Liver (tissue), 3 donors: Measurements from ENCODE around the gene GZMM.

Experiments
- EGR1 ChIP-seq, 2 donors: IDR thresholded peaks; 2 replicates each; pipeline ENCODE4 v1.6.1; 2016 to 2018; ENCODE audit warnings: antibody characterized with exemption in 2 of 2, low read depth in 2 of 2
- JUND ChIP-seq, 2 donors: IDR thresholded peaks; 2 replicates each; pipeline ENCODE4 v1.6.1; 2016; ENCODE audit warnings: antibody characterized with exemption in 2 of 2
- NR2F2 ChIP-seq: IDR thresholded peaks from 2 replicates; pipeline ENCODE4 v1.6.1; 2016; ENCODE audit warnings: antibody characterized with exemption
- RAD21 ChIP-seq, 2 donors: IDR thresholded peaks; 2 replicates each; pipeline ENCODE4 v1.6.1; 2016; ENCODE audit warnings: antibody characterized with exemption in 2 of 2, mild to moderate bottlenecking in 2 of 2
- TAF1 ChIP-seq: conservative IDR thresholded peaks from 2 replicates; pipeline ENCODE4 v1.6.1; 2016; ENCODE audit warnings: antibody characterized with exemption, mild to moderate bottlenecking
- YY1 ChIP-seq: IDR thresholded peaks from 2 replicates; pipeline ENCODE4 v1.6.1; 2016; ENCODE audit warnings: antibody characterized with exemption, mild to moderate bottlenecking
- TF ChIP-seq, protein P1 (sequence below): IDR thresholded peaks from 2 replicates; pipeline ENCODE4 v1.6.1; 2016; ENCODE audit warnings: antibody characterized with exemption
- TF ChIP-seq, protein P2 (sequence below): fragments of 150-350 bp; IDR thresholded peaks from 2 replicates; pipeline ENCODE4 v1.5.1; 2017; ENCODE audit warnings: improper control_type of control experiment, low read depth, low read length; ENCODE audit not compliant: missing input control
- TF ChIP-seq, protein P3 (sequence below): IDR thresholded peaks from 2 replicates; pipeline ENCODE4 v1.6.1; 2016; ENCODE audit warnings: antibody characterized with exemption
- TF ChIP-seq, protein P4 (sequence below): IDR thresholded peaks from 2 replicates; pipeline ENCODE4 v1.6.1; 2016; ENCODE audit warnings: antibody characterized with exemption, mild to moderate bottlenecking
- TF ChIP-seq, protein P5 (sequence below): IDR thresholded peaks from 2 replicates; pipeline ENCODE4 v1.6.1; 2016; ENCODE audit warnings: antibody characterized with exemption
- donor health status: healthy.
- donor health status: healthy.

DNA sequence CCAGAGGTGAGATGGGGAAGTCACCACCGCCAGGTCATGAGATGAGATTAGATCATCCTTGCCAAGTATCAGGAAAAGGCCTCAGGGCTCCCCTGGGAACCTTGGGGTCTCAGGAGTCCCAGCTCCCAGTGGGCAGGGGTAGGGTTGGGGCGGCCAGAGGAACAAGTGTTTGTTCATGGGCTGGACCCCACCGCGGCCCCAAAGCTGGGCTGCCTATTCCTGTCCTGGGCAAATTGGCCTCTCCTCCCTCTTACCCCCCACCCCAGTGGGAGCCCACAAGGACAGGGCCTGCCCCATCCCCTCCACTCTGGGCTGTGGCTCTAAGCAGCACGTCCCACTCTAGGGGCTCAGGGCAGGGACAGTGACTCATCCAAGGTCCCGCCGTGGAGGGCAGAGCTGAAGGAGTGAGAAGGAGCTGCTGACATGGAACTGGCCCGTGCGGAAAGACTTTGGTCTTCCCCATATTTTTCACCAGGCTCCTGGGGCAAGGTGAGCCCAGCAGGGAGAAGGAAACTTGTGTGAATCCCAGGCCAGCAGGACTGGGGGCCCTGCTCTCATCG, 41.8 kb downstream of the GZMM start:
- TF ChIP-seq, protein P1, sequence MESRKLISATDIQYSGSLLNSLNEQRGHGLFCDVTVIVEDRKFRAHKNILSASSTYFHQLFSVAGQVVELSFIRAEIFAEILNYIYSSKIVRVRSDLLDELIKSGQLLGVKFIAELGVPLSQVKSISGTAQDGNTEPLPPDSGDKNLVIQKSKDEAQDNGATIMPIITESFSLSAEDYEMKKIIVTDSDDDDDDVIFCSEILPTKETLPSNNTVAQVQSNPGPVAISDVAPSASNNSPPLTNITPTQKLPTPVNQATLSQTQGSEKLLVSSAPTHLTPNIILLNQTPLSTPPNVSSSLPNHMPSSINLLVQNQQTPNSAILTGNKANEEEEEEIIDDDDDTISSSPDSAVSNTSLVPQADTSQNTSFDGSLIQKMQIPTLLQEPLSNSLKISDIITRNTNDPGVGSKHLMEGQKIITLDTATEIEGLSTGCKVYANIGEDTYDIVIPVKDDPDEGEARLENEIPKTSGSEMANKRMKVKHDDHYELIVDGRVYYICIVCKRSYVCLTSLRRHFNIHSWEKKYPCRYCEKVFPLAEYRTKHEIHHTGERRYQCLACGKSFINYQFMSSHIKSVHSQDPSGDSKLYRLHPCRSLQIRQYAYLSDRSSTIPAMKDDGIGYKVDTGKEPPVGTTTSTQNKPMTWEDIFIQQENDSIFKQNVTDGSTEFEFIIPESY: no peak
- TF ChIP-seq, protein P2, sequence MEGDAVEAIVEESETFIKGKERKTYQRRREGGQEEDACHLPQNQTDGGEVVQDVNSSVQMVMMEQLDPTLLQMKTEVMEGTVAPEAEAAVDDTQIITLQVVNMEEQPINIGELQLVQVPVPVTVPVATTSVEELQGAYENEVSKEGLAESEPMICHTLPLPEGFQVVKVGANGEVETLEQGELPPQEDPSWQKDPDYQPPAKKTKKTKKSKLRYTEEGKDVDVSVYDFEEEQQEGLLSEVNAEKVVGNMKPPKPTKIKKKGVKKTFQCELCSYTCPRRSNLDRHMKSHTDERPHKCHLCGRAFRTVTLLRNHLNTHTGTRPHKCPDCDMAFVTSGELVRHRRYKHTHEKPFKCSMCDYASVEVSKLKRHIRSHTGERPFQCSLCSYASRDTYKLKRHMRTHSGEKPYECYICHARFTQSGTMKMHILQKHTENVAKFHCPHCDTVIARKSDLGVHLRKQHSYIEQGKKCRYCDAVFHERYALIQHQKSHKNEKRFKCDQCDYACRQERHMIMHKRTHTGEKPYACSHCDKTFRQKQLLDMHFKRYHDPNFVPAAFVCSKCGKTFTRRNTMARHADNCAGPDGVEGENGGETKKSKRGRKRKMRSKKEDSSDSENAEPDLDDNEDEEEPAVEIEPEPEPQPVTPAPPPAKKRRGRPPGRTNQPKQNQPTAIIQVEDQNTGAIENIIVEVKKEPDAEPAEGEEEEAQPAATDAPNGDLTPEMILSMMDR: no peak
- TF ChIP-seq, protein P3, sequence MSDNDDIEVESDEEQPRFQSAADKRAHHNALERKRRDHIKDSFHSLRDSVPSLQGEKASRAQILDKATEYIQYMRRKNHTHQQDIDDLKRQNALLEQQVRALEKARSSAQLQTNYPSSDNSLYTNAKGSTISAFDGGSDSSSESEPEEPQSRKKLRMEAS: no peak
- TF ChIP-seq, protein P4, sequence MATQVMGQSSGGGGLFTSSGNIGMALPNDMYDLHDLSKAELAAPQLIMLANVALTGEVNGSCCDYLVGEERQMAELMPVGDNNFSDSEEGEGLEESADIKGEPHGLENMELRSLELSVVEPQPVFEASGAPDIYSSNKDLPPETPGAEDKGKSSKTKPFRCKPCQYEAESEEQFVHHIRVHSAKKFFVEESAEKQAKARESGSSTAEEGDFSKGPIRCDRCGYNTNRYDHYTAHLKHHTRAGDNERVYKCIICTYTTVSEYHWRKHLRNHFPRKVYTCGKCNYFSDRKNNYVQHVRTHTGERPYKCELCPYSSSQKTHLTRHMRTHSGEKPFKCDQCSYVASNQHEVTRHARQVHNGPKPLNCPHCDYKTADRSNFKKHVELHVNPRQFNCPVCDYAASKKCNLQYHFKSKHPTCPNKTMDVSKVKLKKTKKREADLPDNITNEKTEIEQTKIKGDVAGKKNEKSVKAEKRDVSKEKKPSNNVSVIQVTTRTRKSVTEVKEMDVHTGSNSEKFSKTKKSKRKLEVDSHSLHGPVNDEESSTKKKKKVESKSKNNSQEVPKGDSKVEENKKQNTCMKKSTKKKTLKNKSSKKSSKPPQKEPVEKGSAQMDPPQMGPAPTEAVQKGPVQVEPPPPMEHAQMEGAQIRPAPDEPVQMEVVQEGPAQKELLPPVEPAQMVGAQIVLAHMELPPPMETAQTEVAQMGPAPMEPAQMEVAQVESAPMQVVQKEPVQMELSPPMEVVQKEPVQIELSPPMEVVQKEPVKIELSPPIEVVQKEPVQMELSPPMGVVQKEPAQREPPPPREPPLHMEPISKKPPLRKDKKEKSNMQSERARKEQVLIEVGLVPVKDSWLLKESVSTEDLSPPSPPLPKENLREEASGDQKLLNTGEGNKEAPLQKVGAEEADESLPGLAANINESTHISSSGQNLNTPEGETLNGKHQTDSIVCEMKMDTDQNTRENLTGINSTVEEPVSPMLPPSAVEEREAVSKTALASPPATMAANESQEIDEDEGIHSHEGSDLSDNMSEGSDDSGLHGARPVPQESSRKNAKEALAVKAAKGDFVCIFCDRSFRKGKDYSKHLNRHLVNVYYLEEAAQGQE: no peak
- TF ChIP-seq TAF1: no peak
- TF ChIP-seq, protein P5, sequence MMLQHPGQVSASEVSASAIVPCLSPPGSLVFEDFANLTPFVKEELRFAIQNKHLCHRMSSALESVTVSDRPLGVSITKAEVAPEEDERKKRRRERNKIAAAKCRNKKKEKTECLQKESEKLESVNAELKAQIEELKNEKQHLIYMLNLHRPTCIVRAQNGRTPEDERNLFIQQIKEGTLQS: no peak
- TF ChIP-seq EGR1 (IDR thresholded peaks at IDR 0.05; ENCODE audit: low read depth in 2 of 2): no peak
- TF ChIP-seq RAD21 (IDR thresholded peaks at IDR 0.05): no peak
- TF ChIP-seq YY1: no peak
- TF ChIP-seq JUND (IDR thresholded peaks at IDR 0.05): no peak
- no peak for TF ChIP-seq NR2F2
